Parietal lobe (tissue), 2 donors: ENCODE results near the gene PLRG1. TPM values are rescaled to one million over a fixed set of nuclear protein-coding genes. Genes with fewer than 3 reads are reported as not detected.

ENCODE experiments used
- small RNA-seq: library from RNA; depleted of rRNA; stranded (forward); fragments of <200 nt; gene quantifications from one replicate; pipeline ENCODE3, GENCODE V24; 2014; ENCODE audit warnings: low replicate concordance
- total RNA-seq: library from RNA; depleted of rRNA; stranded (reverse); fragments of >200 nt; gene quantifications from one replicate; pipeline ENCODE4 v1.2.3, GENCODE V29; 2014

Gene PLRG1
- total RNA-seq, result 98.9 TPM

GRCh38 chr4:154549894-154550790, at the start of gene PLRG1:
PLRG1 (minus strand) TSS chr4:154550400; CDS start chr4:154550308, 92 bp downstream.

DNA sequence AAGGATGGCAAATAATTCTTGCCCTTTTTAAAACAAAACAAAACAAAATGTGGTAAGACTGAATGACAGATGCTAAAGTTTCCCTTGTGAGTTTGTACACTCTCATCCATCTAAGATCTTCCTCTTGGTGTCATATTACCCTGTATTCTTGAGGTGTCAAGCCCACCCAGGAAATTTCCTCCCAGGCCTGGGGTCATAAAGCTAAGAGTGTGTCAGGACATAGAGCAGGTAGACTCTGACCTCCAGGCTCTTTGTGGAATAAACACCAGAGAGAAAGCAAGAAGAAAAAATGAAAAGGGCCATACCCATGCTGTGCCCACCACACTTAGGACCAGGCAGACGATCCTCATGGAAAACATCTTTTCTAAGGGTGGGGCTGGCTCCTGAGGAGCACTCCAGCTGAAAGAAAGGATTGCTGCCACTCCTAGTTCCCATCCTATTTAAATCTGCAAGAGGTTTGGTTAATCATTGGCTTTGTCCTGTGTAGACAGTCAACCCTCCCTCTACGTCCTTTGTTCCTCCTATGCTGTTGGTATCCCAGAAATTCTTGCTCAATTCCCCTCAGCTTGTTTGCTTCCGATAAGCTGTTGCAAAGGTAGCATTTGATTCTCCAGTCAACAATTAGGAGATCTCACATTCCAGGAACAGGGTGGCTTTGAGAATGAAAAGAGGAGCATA, 40.3 kb upstream of the PLRG1 start, which contains the start of gene FGA:
Gene FGA, minus strand, starts transcription at position 414 of the 678 bp plus-strand sequence. Its CDS starts 55 bp downstream, at position 359.

DNA sequence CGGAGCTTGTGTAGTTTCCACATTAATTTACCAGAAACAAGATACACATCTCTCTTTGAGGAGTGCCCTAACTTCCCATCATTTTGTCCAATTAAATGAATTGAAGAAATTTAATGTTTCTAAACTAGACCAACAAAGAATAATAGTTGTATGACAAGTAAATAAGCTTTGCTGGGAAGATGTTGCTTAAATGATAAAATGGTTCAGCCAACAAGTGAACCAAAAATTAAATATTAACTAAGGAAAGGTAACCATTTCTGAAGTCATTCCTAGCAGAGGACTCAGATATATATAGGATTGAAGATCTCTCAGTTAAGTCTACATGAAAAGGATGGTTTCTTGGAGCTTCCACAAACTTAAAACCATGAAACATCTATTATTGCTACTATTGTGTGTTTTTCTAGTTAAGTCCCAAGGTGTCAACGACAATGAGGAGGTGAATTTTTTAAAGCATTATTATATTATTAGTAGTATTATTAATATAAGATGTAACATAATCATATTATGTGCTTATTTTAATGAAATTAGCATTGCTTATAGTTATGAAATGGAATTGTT, 12.6 kb upstream of the PLRG1 start, which contains the start of gene FGB:
Gene FGB, plus strand, starts transcription at position 315 of the 558 bp plus-strand sequence. Its CDS starts 8 bp downstream, at position 323.

GRCh38 chr4:154491341-154492271, 58.6 kb downstream of the PLRG1 start, which contains the start of gene DCHS2:
DCHS2 (minus strand) TSS chr4:154491799; CDS start chr4:154491355, 444 bp downstream.

Small RNA genes within 50 kb of the gene (small RNA-seq; reads per million reads assigned to genes)
- gene RNU6-1285P, result not detected

Other genes starting within 250 kb of the PLRG1 start
- 6.3 TPM for gene DCHS2, start 58.6 kb downstream of the PLRG1 start, total RNA-seq
- not detected for gene FGB, start 12.6 kb upstream of the PLRG1 start, total RNA-seq
- 0.94 TPM for gene FGA, start 40.3 kb upstream of the PLRG1 start, total RNA-seq
- gene FGG, start 62.3 kb upstream of the PLRG1 start, total RNA-seq, result 0.63 TPM
- gene LRAT, start 193.6 kb upstream of the PLRG1 start, total RNA-seq, result 0.94 TPM
- not detected for gene RBM46, start 230.9 kb upstream of the PLRG1 start, total RNA-seq